ENCODE measurements around the gene CDS2.

GRCh38 chr20:5168651-5169396 is 42.0 kb downstream of the CDS2 start:
- TF ChIP-seq ZNF366 (tag by site-specific recombination; conservative IDR thresholded peaks at IDR 0.05) (no peak), ZBTB49 (tag by site-specific recombination; IDR thresholded peaks at IDR 0.05; ENCODE audit: low read depth) (no peak), ZNF404 (tag by site-specific recombination; IDR thresholded peaks at IDR 0.05) (no peak), CTCF (tag by site-specific recombination; IDR thresholded peaks at IDR 0.05) (no peak), YY1 (tag by site-specific recombination; IDR thresholded peaks at IDR 0.05) (no peak), ZNF157 (tag by site-specific recombination; IDR thresholded peaks at IDR 0.05) (no peak), ZFHX2 (tag by site-specific recombination; conservative IDR thresholded peaks at IDR 0.05) (no peak), ZNF580 (tag by site-specific recombination; IDR thresholded peaks at IDR 0.05) (no peak), ZNF140 (tag by site-specific recombination; IDR thresholded peaks at IDR 0.05) (no peak)

Measured in HEK293 (cell line).